Panc1 (cell line): Measurements from ENCODE around the gene CCM2. TPM values are rescaled to one million over a fixed set of nuclear protein-coding genes. Genes with fewer than 3 reads are reported as not detected.

Experiments
- ATAC-seq: fragments of 200-7000 bp; cut with Tn5 transposase; 2 replicates; pipeline ENCODE4 v1.9.1; 2020; ENCODE audit warnings: mild to moderate bottlenecking, moderate library complexity
- BruUV-seq: library from RNA; stranded (reverse); fragments of 400-500 nt; replicated peaks from 2 replicates; lab custom pipeline; 2021; lab: Mats Ljungman, UMichigan
- CTCF ChIA-PET: fragments of 300-600 bp; sonication (Branson Sonifier 250); formaldehyde crosslinking; loops from one replicate; lab custom pipeline; 2022; ENCODE audit warnings: antibody characterized with exemption; lab: Charles Lee
- POLR2A ChIA-PET: fragments of 300-600 bp; sonication (Branson Sonifier 250); formaldehyde crosslinking; loops from one replicate; lab custom pipeline; 2022; ENCODE audit warnings: antibody characterized with exemption; lab: Charles Lee
- DNase-seq: peaks from one replicate; pipeline ENCODE4 v3.0.0-alpha.2; 2010; ENCODE audit warnings: low read depth, low spot score
- H3K27ac ChIP-seq: 2 replicates; pipeline ENCODE4 v1.5.1; 2011; ENCODE audit warnings: mild to moderate bottlenecking, low read length, inconsistent platforms
- H3K27me3 ChIP-seq: fragments of 200-500 bp; sonication (Bioruptor generic); 2 replicates; pipeline ENCODE4 v1.6.0; 2014; ENCODE audit warnings: low read length, inconsistent platforms; ENCODE audit not compliant: control insufficient read depth, insufficient read depth
- H3K36me3 ChIP-seq: fragments of 200-500 bp; sonication (Bioruptor generic); 2 replicates; pipeline ENCODE4 v1.5.1; 2014; ENCODE audit warnings: inconsistent platforms, mild to moderate bottlenecking, low read length, moderate library complexity; ENCODE audit not compliant: control insufficient read depth, insufficient read depth
- H3K4me1 ChIP-seq: 2 replicates; pipeline ENCODE4 v1.5.1; 2011; ENCODE audit warnings: inconsistent platforms, mild to moderate bottlenecking, low read length, moderate library complexity; ENCODE audit not compliant: control insufficient read depth, insufficient read depth
- H3K4me3 ChIP-seq, 2 experiments: 2 replicates each; pipeline ENCODE4 v1.5.1; 2011 to 2012; ENCODE audit warnings: low read depth in 2 of 2, low read length in 2 of 2, mild to moderate bottlenecking in 2 of 2, inconsistent platforms in 1 of 2, moderate library complexity in 1 of 2
- H3K9me3 ChIP-seq: fragments of 200-500 bp; sonication (Bioruptor generic); 2 replicates; pipeline ENCODE4 v1.5.1; 2014; ENCODE audit warnings: low read depth, mild to moderate bottlenecking, inconsistent platforms, low read length, moderate library complexity; ENCODE audit not compliant: control insufficient read depth, insufficient read depth
- POLR2AphosphoS5 ChIP-seq: IDR thresholded peaks from 2 replicates; pipeline ENCODE4 v1.6.1; 2012; ENCODE audit warnings: mild to moderate bottlenecking, low read depth, low read length, moderate library complexity
- SIN3A ChIP-seq: IDR thresholded peaks from 2 replicates; pipeline ENCODE4 v1.6.1; 2012; ENCODE audit warnings: low read depth, mild to moderate bottlenecking, low read length, moderate library complexity, borderline replicate concordance; ENCODE audit not compliant: insufficient read depth
- TCF7L2 ChIP-seq: IDR thresholded peaks from 2 replicates; pipeline ENCODE4 v1.6.1; 2011; ENCODE audit warnings: mild to moderate bottlenecking, low read depth, low read length, inconsistent platforms
- in situ Hi-C: cut with HindIII; loops from 2 replicates; pipeline ENCODE4 v1.10.0; 2016; ENCODE audit warnings: low sequenced_read_pairs, low pct_unique_long_range_greater_than_20kb
- intact Hi-C: fragments of 100-400 bp; cut with micrococcal nuclease; formaldehyde crosslinking; loops from one replicate; pipeline ENCODE4 v1.10.0; 2022; ENCODE audit not compliant: unreplicated experiment
- total RNA-seq: library from RNA; stranded (reverse); gene quantifications from one replicate; pipeline ENCODE4 v1.2.1, GENCODE V29; 2021; ENCODE audit not compliant: unreplicated experiment
- TF ChIP-seq, protein P1 (sequence below): fragments of 450-650 bp; IDR thresholded peaks from 2 replicates; pipeline ENCODE4 v1.5.1; 2017; ENCODE audit warnings: mild to moderate bottlenecking
- TF ChIP-seq, protein P2 (sequence below), 2 experiments: IDR thresholded peaks; 2 replicates each; pipeline ENCODE4 v1.6.1; 2011 to 2012; ENCODE audit warnings: low read depth in 2 of 2, control low read depth in 1 of 2, low read length in 1 of 2, mild to moderate bottlenecking in 1 of 2, moderate library complexity in 1 of 2; ENCODE audit not compliant: insufficient read depth in 1 of 2

CCM2 gene
- total RNA-seq, 1 experiment from 2014 or later: 97.1 TPM

DNA sequence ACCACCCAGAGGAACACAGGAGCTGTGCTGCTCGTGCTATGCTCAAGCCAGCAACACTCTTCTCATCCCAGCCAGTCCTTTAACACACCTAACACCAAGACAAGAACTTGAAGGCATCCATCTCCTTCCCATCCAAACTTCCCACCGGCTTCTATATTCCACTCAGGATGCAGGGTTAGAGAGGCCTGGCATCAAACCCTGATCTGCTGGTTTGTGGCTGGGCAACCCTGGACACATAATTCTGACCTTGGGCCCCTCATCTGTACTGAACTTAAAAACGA, 15.6 kb upstream of the CCM2 start:
- in situ Hi-C loops: no loop called here
- no TSS peak for BruUV-seq
- H3K4me1 ChIP-seq: peaks cover 35% of the 10 kb centered on the region
- POLR2A ChIA-PET: no interaction called here
- TF ChIP-seq, protein P1, sequence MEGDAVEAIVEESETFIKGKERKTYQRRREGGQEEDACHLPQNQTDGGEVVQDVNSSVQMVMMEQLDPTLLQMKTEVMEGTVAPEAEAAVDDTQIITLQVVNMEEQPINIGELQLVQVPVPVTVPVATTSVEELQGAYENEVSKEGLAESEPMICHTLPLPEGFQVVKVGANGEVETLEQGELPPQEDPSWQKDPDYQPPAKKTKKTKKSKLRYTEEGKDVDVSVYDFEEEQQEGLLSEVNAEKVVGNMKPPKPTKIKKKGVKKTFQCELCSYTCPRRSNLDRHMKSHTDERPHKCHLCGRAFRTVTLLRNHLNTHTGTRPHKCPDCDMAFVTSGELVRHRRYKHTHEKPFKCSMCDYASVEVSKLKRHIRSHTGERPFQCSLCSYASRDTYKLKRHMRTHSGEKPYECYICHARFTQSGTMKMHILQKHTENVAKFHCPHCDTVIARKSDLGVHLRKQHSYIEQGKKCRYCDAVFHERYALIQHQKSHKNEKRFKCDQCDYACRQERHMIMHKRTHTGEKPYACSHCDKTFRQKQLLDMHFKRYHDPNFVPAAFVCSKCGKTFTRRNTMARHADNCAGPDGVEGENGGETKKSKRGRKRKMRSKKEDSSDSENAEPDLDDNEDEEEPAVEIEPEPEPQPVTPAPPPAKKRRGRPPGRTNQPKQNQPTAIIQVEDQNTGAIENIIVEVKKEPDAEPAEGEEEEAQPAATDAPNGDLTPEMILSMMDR: no peak
- TF ChIP-seq, protein P2, sequence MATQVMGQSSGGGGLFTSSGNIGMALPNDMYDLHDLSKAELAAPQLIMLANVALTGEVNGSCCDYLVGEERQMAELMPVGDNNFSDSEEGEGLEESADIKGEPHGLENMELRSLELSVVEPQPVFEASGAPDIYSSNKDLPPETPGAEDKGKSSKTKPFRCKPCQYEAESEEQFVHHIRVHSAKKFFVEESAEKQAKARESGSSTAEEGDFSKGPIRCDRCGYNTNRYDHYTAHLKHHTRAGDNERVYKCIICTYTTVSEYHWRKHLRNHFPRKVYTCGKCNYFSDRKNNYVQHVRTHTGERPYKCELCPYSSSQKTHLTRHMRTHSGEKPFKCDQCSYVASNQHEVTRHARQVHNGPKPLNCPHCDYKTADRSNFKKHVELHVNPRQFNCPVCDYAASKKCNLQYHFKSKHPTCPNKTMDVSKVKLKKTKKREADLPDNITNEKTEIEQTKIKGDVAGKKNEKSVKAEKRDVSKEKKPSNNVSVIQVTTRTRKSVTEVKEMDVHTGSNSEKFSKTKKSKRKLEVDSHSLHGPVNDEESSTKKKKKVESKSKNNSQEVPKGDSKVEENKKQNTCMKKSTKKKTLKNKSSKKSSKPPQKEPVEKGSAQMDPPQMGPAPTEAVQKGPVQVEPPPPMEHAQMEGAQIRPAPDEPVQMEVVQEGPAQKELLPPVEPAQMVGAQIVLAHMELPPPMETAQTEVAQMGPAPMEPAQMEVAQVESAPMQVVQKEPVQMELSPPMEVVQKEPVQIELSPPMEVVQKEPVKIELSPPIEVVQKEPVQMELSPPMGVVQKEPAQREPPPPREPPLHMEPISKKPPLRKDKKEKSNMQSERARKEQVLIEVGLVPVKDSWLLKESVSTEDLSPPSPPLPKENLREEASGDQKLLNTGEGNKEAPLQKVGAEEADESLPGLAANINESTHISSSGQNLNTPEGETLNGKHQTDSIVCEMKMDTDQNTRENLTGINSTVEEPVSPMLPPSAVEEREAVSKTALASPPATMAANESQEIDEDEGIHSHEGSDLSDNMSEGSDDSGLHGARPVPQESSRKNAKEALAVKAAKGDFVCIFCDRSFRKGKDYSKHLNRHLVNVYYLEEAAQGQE (IDR thresholded peaks at IDR 0.05; ENCODE audit: insufficient read depth in 1 of 2, low read depth in 2 of 2, low read length in 1 of 2): no peak
- TF ChIP-seq SIN3A: no peak
- no peak for TF ChIP-seq TCF7L2
- TF ChIP-seq POLR2AphosphoS5: no peak
- intact Hi-C loops: no loop called here
- DNase-seq (no peak), ATAC-seq (no peak)
- H3K27me3 ChIP-seq: no peaks in the 10 kb centered on the region
- H3K36me3 ChIP-seq: peaks cover 35% of the 10 kb centered on the region
- H3K27ac ChIP-seq: peak overlapping the region; percentile 96
- H3K9me3 ChIP-seq: no peaks in the 10 kb centered on the region
- CTCF ChIA-PET: no interaction called here
- H3K4me3 ChIP-seq: peak overlapping the region; percentile 82 to 84; a peak in 3 of 4 replicates

DNA sequence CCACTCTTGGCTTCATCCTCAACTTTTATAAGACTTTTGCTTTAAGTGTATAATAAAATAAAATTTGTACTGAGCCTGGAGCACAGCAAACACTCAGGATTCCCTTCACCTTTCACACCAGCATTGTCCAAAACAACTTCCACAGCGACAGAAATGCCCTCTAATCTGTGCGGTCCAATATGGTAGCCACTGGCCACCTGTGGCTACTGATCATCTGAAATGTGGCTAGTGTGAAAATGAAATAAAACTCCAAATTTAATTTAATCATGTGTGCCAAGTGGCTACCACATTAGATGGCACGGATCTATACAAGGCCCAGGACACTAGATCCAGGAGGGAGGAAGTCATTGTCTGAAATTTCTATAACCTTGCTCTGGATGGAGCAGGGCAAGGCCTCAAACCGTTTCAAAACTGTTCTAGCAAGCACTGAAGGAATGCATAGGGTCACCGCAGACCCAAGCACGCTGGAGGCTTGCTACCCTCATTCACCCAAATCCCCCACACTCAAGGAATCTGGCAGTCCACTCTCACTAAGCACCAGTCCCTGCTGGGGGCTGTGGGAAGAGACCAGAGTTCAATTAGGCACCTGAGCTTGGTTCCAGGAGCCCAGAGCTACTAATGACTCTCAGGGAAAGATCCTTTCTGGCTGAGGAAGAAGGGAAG, 14.8 kb upstream of the CCM2 start:
- DNase-seq (no peak), ATAC-seq (no peak)
- in situ Hi-C loops: no loop called here
- POLR2A ChIA-PET: no interaction called here
- Histone ChIP-seq H3K4me3 (peak overlapping the region; percentile 82 to 84), H3K27ac (peak overlapping the region; percentile 96), H3K9me3 (no peaks in the 10 kb centered on the region), H3K4me1 (peaks cover 34% of the 10 kb centered on the region), H3K36me3 (peaks cover 35% of the 10 kb centered on the region), H3K27me3 (no peaks in the 10 kb centered on the region)
- TSS peak; percentile 90 for BruUV-seq
- TF ChIP-seq, protein P1: no peak
- intact Hi-C loops: no loop called here
- CTCF ChIA-PET: interaction anchor here (0.6 kb wide), 1 partner anchor 14 kb away, joined by 8 read pairs; no protein-coding TSS in a partner anchor
